NCI-H1092 (cell line): Measurements from ENCODE around the gene PSG5.
"Not testable (repeated sequence)": the region's sequence is repeated elsewhere in the genome, so short reads cannot be mapped to it uniquely, and the experiment has no call there.

Experiments
- DNase-seq: peaks from one replicate; lab custom pipeline; 2025; lab: John Stamatoyannopoulos, UW

The PSG5 gene

DNA sequence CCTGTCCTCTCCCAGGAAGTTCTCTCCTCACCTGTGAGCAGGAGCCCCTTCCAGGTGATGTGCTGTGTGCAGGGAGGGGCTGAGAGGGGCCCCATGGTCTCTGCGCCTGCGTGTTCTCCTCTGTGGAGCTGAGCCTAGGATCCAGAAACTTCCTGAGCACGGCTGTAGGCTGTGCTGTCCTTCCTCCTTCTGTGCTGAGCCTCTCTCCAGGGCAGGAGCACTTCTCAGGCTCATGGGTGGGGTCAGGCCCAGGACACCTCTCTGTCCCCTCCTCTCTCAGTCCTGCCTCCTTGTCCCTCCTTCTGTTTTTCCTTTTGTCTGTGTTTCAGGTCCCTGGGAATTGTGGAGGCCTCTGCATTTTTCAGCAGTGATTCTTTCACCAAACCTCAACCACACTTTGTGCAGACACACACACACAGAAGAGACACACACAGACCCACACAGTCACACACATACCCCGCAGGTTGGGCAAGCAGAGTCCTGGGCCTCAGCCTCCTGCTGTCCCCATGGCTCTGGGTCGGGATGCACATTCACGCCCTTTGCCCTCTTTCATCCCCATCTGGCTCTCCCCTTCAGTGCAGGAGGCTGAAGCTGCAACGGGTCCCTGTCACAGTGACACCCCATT lies at the start of gene PSG5:
PSG5 (minus strand) TSS at position 226 of the 625 bp plus-strand sequence; CDS start at position 95, 131 bp downstream.
- not testable (repeated sequence) for DNase-seq

DNA sequence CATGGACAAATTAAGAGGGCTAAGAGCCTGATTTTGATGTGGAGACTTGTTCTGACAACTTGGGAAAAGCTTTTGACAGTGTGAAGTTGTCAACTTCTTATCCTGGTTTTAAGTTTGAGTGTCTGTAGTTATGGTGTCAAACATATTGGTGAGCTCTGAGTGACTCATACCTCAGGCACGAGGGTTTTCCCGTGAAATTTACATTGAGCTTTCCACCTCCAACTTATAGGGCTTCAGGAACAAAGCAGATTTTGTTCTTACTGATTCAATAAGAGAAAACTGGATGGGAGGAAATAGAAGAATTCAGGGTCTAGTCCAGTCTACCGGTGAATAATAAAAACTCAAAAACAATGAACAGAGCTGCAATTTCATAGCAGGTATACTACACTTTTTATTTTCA lies 49.4 kb upstream of the PSG5 start:
- not testable (repeated sequence) for DNase-seq

DNA sequence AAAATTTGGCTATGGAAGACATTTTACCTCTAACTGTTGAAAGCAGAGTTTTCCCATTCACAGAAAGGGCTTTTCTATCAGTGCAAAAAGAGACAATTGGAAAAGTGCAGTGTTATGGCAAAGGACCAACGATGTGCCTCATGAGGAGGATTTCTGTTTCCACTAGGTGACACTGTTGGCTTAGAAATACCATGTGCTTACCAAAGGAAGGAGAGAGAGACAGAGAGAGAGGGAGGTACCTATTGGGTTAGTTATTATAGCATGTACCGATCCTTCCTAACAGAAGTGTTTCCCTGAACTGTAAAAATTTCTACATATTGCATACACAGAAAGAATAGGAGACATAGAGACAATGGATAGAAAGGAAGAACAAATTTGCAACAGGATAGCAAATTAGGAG lies 43.0 kb upstream of the PSG5 start:
- DNase-seq: no peak

DNA sequence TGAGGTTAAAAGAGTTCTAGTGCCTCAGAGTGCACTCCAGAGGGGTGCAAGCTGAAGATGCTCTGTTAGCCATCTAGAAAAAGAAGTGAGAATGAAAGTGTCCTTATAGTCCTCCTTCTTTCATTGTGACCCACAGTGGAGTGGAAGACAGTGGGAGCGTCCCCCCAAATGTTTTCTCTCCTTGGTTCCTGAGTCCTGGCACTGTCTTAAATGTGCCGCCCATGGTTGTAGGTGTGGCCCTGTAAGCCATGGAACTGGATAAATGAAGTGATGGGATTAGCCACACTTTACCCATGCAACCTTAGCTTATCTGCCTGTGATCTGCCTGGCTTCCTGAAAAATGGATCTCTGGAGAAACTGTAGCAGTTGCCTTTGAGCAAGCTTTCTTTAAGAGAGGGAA lies 42.4 kb upstream of the PSG5 start:
- not testable (repeated sequence) for DNase-seq

DNA sequence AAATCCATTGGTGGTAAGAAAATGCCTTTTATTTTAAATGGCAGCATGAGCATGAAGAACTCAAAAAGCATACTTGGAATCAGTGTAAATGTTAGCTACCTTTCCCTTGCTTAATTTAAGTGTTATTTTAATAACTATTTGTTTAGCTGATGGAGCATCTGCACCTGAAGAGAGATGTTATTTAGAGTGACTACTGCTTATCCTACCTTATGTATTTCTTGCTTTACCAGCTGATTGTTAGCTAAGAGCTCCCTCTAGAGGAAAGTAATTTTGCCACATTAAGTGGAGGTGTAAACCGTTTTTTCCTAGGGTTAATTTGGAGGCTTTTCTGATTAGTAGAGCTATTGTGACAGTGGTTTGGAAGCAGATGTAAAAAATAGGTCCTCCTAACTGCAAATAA lies 40.6 kb upstream of the PSG5 start:
- DNase-seq: not testable (repeated sequence)

DNA sequence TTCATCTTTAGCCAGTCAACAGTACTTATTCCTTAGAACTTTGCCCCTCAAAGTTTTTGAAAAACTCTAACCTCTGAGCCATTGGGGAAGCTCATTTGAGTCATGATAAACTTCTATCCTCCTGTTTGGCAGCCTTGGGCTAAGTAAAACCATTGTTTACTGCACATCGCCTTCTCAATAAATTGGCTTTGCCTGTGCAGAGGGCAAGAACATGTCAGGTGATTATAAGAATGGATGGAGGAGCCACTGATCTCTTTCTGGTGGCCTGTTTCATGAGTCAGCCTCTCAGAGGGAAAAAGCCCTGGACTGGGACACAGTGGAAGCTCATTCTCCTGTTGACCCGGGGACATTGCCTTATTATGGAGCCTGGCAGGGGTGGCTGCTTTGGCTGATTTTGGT lies 38.5 kb upstream of the PSG5 start:
- DNase-seq: no peak

DNA sequence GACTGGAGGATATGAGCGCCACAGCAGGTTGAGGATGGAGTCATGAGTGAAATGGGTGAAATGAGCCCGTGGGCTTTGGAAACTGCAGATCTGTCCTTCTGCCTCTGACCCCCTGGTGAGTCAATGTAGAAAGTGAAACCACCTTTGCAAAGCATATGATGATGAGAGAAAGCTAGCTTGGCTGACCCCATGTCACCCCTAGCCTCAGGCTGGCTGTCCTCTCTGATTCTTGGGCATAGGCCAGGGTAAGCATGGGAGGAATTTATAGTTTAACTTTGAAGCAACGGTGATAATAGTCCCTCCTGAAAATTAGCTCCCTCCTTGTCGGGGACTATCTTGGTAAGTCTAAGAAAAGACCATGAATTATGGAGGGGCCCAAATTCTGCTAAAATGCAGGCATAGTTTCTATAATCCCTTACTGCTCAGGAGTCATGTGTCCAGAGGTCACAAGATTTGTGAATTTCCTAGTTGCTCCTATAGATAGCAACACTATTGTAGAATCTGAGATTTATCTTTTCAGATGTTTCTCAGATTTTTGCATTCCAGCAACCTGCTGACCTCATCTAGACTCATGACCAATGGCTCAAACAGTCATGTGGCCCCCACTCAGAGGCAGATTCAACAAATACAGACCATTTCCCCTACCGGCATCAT lies 38.0 kb upstream of the PSG5 start:
- not testable (repeated sequence) for DNase-seq

DNA sequence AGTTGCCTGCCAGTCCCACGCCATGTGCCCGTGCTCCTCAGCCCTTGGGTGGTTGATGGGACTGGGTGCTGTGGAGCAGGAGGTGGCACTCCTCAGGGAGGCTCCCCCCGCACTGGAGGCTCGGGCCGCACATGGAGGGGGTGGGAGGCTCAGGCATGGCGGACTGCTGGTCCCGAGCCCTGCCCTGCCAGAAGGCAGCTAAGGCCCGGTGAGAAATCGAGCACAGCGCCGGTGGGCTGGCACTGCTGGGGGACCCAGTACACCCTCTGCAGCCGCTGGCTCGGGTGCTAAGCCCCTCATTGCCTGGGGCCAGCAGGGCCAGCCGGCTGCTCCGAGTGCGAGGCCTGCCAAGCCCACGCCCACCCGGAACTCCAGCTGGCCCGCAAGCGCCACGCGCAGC lies 35.6 kb upstream of the PSG5 start:
- not testable (repeated sequence) for DNase-seq

DNA sequence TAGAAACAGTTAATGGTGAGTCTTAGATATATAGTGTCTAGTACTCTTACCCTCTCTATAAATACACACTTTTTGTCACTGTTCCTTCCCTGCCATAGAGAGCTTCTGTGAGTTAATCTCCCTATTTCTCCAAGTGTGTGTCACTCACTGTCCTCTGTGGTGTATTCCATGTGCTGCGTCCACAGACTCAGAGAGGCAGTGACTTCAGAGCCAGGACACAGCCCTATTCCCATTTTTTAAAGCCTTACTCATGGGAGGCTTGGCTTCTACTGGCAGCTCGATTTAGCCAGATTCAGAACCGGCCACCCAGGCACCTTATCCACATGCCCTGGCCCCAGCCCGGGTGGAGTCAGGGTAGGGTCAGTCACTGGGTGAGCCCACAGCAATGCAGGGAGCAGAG lies 32.8 kb upstream of the PSG5 start:
- not testable (repeated sequence) for DNase-seq

DNA sequence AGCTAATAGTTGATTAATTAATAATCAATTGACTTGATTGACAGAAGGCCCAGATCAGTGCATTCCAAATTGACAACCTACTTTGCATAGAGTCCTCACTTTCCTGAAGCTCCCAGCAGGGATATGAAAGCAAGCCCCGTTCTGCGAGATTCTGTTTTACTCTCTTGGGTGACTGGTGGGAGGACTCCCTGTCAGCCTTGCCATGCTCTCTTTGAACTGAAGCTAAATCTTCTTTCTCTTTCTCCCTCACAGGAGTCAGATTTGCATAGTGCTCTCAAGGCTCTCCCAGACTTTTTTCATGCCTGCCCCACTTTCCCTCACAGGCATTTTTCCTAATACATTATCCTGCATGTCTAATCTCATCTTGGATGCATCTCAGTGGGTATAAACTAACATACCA lies 29.5 kb upstream of the PSG5 start:
- DNase-seq: not testable (repeated sequence)

DNA sequence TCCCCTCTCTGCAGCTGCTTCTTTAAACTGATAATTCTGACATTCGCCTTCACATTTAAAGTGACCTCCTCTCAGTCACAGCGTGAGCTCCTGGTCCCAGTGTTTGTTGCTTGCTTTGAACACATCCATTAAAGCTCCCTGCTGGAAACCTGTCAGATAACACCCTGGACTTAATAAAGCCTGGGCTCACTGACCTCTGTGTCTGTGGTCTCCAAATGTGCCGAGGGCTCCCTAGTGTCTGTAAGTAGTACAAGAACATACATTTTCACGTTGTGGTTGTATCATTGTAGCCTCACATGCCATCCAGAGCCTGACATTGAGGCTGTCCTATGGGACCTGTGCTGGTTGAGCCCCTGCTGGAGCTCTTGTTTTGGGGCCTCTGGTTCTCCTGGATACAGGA lies 21.7 kb upstream of the PSG5 start:
- no peak for DNase-seq

DNA sequence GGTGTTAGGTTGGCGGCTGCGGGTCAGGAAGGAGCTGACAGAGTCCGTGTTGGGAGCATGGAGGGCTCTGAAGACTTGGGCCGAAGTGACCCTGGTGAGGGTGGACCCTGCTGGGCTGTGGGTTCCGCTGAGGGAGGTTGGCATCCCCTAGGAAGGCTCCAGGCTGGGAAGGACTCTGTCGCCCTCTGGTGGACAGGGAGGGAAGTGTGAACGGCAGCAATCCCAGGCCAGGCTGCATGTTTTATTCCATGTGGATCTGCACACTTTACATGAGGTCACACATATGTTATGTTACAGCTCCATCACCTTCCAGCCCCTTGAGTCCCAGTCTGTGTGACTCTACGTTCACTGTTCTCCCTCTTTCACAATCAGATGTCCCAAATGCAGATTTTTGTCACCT lies 20.8 kb upstream of the PSG5 start:
- not testable (repeated sequence) for DNase-seq

DNA sequence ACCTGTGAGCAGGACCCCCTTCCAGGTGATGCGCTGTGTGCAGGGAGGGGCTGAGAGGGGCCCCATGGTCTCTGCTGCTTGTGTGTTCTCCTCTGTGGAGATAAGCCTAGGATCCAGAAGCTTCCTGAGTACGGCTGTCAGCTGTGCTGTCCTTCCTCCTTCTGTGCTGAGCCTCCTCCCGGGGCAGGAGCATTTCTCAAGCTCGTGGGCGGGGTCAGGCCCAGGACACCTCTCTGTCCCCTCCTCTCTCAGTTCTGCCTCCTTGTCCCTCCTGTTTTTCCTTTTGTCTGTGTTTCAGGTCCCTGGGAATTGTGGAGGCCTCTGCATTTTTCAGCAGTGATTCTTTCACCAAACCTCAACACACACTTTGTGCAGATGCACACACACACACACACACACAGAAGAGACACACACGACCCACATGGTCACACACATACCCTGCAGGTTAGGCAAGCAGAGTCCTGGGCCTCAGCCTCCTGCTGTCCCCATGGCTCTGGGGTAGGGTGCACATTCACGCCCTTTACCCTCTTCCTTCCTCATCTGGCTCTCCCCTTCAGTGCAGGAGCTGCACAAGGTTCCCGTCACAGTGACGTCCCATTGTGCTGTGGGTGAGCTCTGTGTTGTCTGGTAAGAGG lies 19.3 kb upstream of the PSG5 start, which contains the start of gene PSG4:
PSG4 (minus strand) TSS at position 168 of the 635 bp plus-strand sequence; CDS start at position 66, 102 bp downstream.
- not testable (repeated sequence) for DNase-seq

DNA sequence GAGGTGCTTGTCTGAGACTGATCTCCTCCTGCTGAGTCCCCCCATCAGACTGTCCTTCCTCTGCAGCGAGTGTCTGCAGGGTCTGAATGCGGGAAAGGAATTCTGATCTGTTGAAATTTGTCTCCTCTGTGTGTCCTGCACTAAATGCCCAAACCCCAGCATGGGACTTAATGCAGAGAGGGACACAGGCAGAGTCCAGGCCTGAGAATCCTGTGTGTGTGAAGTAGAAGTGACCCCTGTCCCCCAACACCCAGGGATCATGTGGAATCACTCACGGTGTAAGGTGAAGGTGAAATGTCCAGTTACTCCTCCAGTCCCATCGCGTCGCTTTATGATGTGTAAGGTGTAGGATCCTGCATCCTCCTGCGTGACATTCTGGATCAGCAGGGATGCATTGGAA lies 17.3 kb upstream of the PSG5 start:
- not testable (repeated sequence) for DNase-seq

DNA sequence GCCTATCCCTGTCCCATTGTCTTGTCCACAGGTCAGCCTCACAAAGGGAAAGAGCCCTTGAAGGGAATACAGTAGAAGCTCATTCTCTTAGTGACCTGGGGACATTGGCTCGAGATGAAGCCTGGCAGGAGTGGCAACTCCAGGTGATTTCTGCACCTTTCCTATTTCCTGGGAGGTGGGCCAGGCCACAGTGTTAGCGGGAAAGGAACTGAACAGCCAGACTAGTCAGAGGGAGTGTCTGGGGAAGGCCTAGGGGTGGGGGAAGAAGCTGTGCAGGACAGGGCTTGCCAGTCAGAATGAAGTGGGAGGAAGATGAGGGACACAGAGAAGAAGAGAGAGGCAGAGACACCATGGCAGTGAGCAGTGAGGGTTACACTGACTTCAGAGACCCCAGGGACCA lies 15.6 kb upstream of the PSG5 start:
- not testable (repeated sequence) for DNase-seq

DNA sequence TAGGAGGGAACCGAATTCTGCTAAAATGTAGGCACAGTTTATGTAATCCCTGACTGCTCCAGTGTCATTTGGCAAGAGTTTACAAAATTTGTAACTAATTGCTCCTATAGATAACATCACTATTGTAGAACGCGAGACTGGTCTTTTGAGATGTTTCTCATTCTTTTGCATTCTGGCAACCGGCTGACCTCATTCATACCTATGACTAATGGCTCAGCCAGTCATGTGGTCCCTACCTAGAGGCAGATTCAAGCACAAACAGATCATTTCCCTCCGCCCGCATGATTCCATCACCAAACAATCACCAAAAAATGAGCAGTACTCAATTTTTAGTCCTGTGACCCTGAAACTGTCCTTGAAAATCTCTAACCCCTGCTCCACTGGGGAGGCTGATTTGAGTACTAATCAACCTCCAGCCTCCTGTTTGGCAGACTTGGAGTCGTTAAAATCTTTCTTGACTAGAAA lies 15.0 kb upstream of the PSG5 start:
- DNase-seq: not testable (repeated sequence)

DNA sequence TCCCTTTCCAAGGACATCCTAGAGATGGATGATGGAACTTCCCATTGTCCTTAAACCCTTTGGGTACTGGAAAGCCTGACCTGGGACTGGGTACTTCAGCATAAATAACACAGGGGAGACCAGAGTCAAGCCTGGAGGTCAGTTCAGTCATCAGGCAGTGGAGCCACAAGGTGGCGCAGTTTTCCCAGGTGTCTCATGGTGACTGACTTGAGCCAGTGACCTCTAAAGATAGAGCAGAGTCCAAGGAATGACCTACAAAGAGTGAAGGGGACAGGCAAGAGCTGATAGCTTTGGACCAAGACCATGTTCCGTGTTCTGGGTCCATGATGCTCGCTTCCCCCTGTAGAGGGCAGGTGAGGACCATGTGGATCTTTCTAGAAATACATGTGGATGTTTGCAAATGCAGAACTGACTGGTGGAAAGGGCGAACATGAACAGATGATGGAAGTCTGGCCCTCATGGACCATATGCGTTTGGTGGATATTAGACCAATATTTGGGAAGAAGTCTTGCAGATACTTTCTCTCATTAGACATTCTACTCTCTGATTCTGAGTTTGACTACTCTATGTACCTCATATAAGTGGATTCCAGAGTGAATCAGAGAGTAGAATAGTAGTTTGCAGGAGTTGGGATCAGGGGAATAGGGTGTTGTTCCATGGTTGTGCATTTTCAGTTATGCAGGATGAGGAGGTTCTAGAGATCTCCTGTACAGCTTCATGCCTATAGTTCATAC lies 12.5 kb upstream of the PSG5 start:
- DNase-seq: not testable (repeated sequence)

DNA sequence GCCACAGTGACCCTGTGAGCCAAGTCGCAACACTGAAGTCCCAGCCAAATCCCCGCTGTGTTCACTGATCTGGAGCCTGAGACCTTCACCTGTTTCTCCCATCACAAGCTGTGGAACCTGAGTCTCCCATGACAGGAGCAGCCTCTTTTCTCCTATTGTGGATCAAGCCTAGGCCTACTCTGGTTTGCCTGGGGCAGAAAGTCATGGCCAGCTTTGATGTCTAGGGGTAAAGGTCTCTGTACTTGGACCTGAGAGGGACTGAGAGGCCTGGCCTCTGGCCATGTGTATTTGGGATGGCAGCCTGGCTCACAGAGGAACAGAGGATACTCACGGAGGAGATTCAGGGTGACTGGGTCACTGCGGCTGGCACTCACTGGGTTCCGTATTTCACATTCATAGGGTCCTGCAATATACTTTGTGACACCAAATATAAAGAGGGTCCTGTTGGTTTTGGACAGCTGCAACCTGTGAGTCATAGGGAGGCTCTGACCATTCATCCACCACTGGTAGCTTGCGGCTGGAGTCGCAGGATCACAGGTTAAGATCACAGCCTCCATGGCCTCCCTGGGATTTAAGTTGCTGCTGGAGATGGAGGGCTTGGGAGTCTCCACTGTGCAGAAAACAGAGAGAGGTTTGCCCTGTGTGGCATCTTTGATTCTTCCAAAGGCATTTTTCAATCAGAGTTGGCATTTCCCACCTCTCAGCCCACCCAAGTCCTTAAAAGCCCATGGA lies 11.5 kb upstream of the PSG5 start:
- not testable (repeated sequence) for DNase-seq

DNA sequence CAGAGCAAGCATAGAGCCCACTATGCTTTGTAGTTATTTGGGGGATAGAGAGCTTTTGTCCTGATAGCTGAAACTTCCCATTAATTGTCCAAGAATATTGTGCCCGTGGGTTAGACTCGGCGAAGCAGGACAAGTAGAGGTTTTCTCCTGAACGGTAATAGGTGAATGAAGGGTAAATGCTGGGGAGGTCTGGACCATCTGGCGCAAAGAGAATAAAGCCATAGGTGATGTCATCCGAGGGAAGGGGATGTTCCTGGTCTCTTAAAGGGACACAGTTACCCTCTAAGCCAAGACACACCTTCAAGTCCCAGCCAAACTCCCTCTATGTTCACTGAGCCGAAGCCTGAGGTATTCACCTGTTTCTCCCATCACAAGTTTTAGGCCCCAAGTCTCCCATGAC lies 8.1 kb upstream of the PSG5 start:
- not testable (repeated sequence) for DNase-seq

DNA sequence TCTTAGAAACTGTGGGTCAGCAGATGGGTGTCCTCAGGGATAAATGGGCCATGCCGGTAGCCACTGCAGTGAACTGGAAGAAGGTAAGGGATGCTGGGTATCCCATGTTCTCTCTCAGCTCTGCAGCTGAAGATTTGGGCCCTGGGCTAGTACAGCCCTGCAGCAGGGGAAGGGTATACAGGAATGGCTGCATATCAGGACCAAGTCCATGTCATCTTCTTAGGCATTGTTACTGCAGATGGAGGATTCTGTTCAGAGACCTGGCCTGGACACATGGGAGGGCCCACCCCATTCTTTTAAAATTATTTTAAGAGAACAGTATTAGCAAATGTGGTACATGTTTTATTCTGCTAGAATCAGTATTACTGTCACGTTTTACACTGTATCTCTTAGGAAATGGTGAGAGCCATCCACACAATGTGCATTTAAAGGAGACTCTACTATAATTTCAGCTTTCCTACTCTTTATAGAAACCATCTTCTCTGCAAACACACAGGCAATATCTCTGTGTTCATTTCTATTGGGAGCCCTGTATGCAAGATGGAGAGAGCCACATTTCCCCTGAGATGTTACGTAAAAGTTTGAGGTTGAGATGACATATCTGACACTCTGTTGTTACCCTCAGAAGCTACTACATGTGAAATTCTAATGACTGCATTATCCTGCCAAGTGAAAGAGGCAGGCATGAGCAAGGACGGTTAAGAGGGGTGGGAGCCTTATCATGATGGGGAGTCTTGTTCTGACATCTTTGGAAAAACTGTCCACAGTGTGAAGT lies 6.2 kb upstream of the PSG5 start:
- DNase-seq: not testable (repeated sequence)

DNA sequence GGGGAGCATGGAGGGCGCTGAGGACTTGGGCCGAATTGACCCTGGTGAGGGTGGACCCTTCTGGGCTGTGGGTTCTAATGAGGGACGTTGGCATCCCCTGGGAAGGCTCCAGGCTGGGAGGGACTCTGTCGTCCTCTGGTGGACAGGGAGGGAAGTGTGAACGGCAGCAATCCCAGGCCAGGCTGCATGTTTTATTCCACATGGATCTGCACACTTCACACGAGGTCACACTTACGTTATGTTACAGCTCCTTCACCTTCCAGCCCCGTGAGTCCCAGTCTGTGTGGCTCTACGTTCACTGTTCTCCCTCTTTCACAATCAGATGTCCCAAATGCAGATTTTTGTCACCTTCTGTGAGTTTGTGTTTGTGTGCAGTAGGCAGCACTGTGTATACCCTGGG lies 1.8 kb upstream of the PSG5 start:
- not testable (repeated sequence) for DNase-seq
